NCI-H2029 (cell line): ENCODE measurements around the gene RASAL1.
A peak's percentile ranks its signal among the peaks of the same experiment; 100 is the strongest.
"Not testable (repeated sequence)": the region's sequence is repeated elsewhere in the genome, so short reads cannot be mapped to it uniquely, and the experiment has no call there.

Experiments
- DNase-seq: peaks from one replicate; lab custom pipeline; 2025; lab: John Stamatoyannopoulos, UW

Gene RASAL1

GRCh38 chr12:113142173-113142885 is 6.8 kb upstream of the RASAL1 start:
- peak; percentile 56 for DNase-seq

- not testable (repeated sequence) for DNase-seq
These were observed 6.2 kb upstream of the RASAL1 start for GRCh38 chr12:113141716-113142115.

GRCh38 chr12:113140706-113141105 is 5.1 kb upstream of the RASAL1 start:
- DNase-seq, result no peak

- DNase-seq, result no peak
These were observed 3.3 kb upstream of the RASAL1 start for GRCh38 chr12:113138826-113139225.

GRCh38 chr12:113137861-113138783 is 2.6 kb upstream of the RASAL1 start:
- no peak for DNase-seq

- DNase-seq, result no peak
These were observed 1.5 kb upstream of the RASAL1 start for GRCh38 chr12:113136990-113137511.

- peak; percentile 48 for DNase-seq
These were observed 798 bp upstream of the RASAL1 start for GRCh38 chr12:113136128-113136989.

GRCh38 chr12:113134521-113134951 is 1.0 kb downstream of the RASAL1 start:
- DNase-seq, result no peak

- no peak for DNase-seq
These were observed 1.5 kb downstream of the RASAL1 start for GRCh38 chr12:113134071-113134470.

- DNase-seq, result no peak
These were observed 1.9 kb downstream of the RASAL1 start for GRCh38 chr12:113133666-113134065.

- DNase-seq, result no peak
These were observed 2.5 kb downstream of the RASAL1 start for GRCh38 chr12:113133036-113133435.

GRCh38 chr12:113131556-113131955 is 4.0 kb downstream of the RASAL1 start:
- DNase-seq, result no peak

- no peak for DNase-seq
These were observed 5.0 kb downstream of the RASAL1 start for GRCh38 chr12:113130457-113131135.

- DNase-seq, result no peak
These were observed 5.7 kb downstream of the RASAL1 start for GRCh38 chr12:113129664-113130456.

GRCh38 chr12:113128802-113129663 is 6.5 kb downstream of the RASAL1 start:
- no peak for DNase-seq

- DNase-seq, result no peak
These were observed 7.8 kb downstream of the RASAL1 start for GRCh38 chr12:113127791-113128199.

GRCh38 chr12:113120670-113121370 is 14.7 kb downstream of the RASAL1 start:
- DNase-seq, result peak; percentile 76

- peak; percentile 18 for DNase-seq
These were observed 15.4 kb downstream of the RASAL1 start for GRCh38 chr12:113119980-113120669.
